Fibroblast of skin of scalp (primary cell): ENCODE measurements around the gene TUBE1.
"Not testable (repeated sequence)": the region's sequence is repeated elsewhere in the genome, so short reads cannot be mapped to it uniquely, and the experiment has no call there.

Source experiments
- DNase-seq: peaks from one replicate; pipeline ENCODE4 v3.0.0-alpha.2; 2013

Gene TUBE1

DNA sequence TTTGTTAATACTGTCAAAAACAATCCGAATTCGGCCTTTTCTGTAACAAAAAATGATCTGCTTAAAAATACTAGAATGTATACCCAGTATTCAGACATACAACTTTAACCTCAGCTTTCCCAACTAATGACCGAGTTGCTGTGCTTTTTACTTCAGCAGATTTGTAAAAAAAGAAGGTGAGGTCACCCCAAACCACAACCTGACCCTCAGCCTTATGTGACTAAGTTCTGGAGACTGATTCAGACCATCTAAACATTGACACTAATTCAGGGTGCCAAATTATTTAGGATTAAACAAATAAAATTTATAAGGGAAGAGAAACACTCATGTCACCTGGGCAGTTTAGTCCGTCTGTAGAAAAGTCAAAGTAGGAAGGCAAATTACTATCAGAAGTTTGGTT, 25.7 kb downstream of the TUBE1 start:
- no peak for DNase-seq

DNA sequence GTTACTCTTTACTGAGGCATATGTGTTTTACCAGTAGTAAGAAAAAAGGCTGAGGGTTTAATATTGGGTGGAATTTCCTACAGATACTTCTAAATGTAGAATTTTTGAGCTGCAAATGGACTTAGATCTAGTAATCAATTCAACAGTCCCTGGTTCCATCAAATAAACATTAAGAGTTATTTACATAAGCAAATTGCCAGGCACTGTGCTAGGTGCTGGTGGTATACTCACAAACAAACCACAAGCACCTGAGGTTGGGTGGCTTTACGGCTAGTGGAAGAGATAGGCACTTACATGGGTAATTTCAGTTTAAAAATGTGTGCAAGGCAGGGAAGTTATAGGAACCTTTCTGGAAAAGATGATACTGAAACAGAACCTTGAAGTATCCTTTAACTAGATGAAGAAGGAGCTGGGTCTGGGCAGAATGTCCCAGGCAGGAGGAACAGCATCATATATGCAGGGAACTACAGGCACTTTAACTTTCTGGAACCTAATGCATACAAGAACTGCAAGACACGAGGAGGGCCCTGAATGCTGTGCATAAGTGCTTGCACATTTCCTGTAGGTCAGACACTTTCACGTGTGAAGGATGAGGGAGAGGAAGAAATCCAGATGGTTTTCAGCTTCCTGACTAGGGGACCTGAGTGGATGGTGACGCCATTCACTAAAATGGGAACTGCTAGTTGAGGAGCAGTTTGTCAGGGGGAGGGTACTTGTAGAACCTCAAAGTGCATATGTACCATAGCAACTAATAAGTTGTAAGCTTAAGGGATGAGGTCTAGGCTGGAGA, 28.8 kb downstream of the TUBE1 start:
- DNase-seq: no peak

DNA sequence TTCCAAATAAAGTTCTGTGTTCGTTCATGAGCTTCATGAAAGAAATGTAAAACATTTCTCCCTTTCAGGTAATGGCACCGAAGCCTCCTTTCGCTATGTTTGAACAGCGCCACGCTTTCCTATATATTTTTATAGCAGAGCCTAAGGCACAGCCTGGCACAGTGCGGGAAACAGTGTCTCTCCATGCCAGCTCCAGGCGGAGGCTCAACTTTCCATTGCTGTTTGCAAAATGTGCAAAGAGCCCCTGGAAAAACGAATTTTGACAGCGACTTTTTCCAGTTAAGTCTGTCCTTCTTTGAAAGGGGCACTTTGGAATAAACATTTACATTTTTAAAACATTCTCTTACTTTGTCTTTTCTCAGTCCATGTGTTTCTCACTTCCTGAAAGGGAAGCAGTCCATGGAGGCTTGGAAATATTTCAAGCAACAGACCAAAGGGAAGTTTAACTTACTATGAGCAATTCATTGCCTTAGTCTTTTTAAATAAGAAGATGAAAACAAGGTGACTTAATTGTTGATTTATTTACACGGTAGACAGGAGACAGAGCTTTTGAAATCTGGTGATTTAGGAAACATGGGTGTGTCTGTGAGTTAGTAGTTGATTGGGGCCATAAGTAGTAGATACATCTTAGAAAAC, 32.6 kb downstream of the TUBE1 start:
- DNase-seq: no peak

DNA sequence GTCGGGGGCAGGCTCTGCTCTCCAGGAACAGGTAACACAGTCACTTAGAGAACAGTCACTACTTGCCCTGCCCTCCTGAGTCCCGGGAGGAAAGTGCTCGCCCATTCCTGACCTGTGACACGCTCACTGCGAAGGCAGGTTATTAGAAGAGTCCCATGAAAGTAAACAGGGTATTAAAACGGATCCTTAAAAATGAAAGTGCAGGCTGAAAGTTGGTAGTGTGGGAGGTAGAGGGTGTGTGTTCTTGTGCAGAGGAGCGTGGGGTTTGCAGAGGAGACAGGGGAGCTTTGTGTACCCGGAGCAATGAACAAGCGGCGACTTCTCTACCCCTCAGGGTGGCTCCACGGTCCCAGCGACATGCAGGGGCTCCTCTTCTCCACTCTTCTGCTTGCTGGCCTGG, 33.3 kb downstream of the TUBE1 start, which contains the start of gene CCN6:
Gene CCN6, plus strand, starts transcription at position 104 of the 400 bp plus-strand sequence. Its CDS starts 254 bp downstream, at position 358.
- no peak for DNase-seq

DNA sequence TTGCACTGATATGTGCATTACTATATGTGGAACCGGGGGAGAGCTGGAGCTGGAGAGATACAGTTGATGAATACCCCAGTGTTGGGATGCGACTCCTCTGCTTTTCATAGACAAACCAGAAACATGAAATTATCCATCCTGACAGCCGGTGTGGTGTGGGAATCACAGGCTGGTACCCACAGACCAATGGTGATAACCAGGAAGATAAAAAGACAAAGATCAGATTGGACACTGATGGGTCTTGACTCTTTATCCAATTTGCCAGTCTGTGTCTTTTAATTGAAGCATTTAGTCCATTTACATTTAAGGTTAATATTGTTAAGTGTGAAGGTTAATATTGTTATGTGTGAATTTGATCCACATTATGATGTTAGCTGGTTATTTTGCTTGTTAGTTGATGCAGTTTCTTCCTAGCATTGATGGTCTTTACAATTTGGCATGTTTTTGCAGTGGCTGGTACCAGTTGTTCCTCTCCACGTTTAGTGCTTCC, 36.0 kb downstream of the TUBE1 start:
- not testable (repeated sequence) for DNase-seq

DNA sequence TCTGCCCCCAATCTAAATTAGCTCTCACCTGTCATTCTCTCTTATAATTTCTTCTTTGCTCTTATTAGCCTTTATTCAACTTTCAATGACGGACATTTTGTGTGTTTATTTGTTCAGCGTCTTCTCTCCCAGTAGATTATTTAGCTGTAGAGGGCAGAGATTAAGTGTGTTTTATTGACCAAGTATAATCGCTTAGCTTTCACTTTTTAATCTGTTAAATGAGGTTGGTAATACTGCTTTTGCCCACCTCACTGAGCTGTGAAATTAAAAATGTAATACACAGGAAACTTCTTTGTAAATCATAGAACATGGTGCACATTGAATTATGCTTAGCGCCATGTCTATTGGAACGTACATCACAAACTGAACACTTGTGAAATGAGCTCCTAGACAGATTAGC, 36.9 kb downstream of the TUBE1 start:
- DNase-seq: no peak

DNA sequence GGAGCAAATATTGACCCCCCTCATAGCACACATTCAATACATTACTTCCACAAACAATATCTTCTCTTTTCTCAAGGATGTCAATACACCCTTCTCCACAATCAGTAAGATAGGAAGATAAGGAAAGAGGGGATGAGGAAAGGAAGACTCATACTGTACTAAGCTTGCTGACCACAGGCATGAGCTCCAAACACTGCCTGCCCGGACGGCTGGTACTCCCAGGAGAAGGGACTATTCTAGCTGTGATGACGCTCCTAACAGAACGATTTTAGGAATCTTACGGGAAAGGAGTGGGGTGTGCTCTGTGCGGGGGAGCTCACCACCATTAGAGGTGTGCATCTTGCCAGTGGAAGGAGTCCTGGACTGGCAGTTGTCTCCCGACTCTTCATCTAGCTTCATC, 37.3 kb downstream of the TUBE1 start:
- no peak for DNase-seq

DNA sequence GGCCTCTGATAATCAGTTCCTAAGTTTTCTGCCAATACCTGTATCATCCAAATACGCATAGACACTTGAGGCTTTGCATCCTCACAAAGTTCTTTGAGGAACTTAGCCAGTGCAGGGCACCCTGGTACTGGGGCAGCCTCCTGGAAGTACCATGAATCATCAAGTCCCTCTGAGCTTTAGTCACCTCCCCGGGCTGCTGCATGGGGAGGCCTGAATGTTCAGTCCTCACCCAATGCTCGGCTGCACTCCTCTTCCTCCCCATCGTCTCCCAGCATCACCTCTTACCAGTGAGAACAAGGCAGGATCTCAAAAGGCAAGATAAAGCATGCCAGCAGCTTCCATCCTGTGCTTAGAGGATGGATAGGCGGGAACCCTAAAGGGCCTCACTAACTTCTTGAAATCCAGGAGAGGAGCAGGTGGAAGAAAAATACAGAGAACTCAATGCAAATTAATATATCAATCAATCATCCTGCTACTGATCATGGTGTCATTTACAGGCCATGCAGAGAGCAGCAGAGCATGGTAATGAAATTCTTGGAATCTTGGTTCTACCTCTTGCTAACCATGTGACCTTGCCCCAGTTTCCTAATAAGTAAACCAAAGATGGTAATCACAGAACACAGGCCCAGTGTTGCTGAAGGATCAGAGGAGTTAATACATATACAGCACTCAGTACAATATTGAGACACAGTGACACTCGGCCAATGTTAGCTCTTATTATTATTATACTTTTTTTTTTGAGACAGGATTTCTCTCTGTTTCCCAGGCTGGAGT, 38.1 kb downstream of the TUBE1 start:
- no peak for DNase-seq

DNA sequence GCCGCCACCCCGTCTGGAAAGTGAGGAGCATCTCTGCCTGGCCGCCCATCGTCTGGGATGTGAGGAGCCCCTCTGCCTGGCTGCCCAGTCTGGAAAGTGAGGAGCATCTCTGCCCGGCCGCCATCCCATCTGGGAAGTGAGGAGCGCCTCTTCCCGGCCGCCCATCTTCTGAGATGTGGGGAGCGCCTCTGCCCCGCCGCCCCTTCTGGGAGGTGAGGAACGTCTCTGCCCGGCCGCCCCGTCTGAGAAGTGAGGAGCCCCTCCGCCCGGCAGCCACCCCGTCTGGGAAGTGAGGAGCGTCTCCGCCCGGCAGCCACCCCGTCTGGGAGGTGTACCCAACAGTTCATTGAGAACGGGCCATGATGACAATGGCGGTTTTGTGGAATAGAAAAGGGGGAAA, 39.8 kb downstream of the TUBE1 start:
- DNase-seq: not testable (repeated sequence)

DNA sequence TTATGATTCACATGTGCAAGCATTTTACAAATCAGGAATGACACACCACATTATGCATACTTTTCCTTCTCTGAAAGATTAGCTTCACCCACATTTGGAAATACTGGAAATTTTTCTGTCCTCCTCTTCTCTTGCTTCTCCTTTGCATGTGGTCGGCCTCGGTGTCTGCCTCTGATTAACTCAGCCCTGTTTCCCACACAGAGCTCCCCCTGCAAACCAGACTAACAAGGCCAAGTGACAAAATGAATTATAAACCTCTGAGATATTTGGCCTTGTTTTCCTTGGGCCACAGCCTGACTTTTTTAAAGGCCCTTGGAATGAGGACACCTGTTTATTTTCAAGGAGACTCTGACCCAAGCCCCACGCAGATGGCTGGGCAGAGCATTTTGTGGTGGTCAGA, 42.4 kb downstream of the TUBE1 start:
- DNase-seq: peak; percentile 99

DNA sequence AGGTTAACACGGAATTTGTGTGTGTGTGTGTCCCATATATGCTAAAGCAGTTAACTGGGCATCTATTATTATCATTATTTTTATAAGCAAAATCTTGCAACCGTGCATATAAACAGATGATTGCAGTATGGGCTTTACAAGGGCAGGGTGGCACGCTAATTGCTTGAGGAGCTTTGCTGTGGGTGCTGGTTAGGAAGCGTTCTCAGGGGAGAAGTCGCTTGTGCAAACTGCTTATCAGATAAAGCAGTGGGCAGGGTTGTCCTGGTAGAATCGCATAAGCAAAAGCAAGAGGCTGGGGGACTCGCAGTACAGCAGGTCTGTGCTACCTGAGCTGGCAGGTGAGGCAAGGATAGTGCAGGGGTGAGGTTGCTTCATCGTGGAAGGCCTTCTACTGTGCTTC, 43.1 kb downstream of the TUBE1 start:
- DNase-seq: no peak

DNA sequence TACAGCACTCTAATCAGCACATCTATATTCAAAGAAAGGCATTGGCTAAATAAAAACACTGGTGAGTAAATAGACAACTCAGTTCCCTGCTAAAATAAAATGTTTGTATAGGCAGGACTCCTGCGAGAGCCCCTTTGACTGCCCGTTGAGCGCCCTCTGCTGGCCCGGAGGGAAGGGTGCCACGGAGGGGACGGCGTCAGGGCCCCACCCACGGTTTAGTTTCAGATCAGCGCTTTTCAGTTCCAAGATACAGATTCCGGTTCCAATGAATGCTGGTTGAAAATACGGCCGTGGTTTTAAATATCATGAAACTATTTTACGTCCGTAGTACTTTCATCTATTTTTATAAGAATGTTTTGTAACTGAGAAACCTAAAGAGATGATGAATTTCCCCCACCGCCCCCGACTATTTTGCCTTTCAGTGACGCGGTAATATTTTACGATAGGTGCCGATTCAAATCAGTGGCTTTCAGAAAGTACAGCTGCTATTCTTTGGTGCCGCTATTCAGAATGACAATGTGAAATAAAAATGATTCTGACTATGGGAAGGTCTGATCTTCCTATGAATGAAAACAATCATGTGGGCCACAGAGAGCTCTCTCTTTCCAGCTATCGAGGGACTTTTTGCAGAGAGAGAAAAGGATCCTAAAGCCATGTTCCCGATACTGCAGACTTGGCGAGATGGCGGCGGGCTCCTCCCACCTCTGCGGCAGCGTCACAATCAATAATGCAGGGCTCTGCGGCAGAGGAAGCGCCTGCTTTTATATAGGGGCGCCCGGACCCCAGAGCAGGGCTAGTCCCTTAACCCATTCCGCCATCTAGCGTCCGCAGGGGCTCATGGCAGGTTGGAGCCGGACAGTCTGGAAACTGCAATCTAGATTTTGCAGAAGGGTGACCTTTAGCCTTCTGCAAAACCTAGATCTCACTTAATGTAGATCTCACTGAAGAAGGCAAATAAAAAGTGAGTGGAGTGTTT, 44.0 kb downstream of the TUBE1 start:
- DNase-seq: peak; percentile 95

DNA sequence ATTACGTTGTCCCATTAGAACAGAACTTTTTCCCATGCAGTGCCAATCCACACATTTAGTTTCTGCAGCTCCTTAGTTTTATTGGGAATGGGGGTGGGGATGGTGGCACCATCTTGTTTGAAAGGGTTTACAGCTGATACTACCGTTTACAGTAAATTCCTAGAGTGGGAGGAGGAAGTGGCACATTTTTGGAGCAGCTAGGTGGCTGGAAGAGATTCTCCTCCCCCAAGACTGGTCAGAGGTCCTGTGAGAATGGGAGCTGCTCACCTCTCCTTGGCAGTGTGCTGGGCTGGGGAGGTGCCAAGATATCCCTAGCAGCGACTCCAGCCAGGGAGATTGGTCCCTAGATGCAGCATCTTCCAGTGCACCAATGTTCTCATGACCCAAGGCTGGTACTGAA, 45.7 kb downstream of the TUBE1 start:
- no peak for DNase-seq

DNA sequence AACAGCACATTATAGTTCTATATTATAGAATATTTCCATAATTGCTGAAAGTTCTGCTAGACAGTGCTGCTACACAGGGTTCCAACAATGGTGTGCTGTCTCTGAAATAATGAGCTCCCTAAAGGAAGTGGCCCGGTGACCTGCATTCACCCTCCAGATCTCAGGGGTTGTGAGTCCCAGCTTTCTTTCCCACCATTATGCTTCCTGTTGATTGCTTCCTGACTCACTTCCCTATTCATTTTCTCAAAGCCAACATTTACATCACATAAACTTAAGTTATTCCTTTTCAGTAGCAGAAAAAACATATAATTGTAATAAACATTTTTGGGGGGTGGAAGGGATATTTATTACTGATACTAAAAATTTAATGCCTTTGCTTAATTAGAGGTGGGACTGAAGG, 46.3 kb downstream of the TUBE1 start:
- no peak for DNase-seq

DNA sequence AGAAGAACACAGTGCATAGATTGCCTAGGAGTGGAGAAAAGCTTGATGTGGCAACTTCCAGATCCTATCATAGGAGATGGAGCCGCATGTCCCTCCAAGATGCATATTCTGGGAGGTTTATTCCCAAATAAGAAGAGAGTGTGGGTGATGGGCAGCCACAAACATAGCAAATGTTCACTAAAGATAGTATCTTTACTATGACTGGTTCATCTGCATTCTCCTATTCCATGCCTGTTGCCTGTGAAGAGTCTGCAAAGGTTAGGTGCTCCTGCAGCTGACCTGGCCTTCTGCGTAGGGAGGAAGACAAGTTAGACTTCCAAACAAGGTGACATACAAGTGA, 47.9 kb downstream of the TUBE1 start:
- no peak for DNase-seq

DNA sequence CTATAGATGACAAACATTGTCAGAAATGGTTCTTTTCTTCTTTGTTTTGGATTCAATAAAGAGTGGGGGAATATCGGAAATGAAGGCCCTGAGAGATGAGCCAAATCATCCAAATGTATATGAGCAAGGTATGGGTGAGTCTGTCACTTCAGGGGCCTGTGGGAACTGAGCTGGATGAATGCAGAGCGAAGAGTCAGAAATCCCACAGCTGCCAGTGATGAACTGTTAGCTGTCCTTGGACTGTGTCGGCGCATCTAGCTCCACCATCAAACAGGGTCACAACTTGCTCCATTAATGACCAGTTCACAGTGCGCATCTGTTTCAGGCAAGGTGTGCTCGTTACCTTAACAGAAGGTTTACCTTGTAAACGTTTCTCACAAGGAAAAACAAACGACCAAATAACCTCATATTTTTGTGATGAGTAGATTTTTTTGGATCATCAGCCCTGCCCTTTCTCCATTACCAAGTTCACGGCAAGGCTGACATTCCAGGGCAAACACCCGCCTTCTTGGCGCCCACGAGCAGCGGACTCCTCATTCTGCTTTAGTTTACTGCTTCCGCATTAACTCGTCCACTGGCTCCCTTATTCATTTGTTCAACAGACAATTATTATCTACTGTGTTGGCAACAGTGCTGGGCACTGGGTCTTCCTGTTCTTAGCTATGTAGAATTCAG, 48.4 kb downstream of the TUBE1 start:
- DNase-seq: no peak

DNA sequence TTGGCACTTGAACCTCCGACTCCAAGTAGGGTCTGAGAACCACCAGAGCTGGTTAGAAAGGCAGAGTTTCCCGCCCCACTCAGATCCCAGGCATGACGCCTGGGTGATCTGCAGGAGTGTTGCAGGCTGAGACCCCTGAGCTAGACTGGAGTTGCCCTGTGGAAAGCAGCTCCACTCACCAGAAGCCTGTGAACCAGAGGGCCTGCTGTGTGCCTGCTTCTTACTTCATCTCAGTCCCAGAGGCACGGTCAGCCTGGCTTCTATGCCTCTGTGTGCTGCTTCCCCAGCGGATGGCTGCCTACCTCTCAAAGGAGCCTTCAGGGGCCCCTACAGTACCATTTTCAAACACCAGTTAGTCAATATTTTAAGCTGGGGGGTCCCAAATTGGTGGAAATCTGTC, 49.0 kb downstream of the TUBE1 start:
- peak; percentile 27 for DNase-seq

DNA sequence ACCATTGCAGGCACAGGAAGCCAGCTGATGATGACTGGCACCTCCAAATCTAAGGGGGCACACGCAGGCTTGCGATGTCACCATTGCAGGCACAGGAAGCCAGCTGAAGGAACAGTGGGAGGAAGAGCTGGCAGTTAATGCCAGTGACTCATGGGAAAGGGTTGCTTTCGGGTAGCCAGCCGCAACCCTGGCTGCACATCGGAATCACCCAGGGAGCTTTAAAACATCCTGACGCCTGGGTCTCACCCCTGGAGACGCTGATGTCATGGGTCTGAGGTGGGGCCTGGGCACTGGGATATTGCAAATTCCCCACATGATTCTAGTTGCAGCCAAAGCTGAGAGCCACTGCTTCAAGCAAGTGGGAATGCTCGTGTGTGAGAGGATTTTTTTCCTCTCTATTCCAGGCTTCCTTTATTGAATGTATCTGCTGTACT, 49.5 kb downstream of the TUBE1 start:
- peak; percentile 97 for DNase-seq

DNA sequence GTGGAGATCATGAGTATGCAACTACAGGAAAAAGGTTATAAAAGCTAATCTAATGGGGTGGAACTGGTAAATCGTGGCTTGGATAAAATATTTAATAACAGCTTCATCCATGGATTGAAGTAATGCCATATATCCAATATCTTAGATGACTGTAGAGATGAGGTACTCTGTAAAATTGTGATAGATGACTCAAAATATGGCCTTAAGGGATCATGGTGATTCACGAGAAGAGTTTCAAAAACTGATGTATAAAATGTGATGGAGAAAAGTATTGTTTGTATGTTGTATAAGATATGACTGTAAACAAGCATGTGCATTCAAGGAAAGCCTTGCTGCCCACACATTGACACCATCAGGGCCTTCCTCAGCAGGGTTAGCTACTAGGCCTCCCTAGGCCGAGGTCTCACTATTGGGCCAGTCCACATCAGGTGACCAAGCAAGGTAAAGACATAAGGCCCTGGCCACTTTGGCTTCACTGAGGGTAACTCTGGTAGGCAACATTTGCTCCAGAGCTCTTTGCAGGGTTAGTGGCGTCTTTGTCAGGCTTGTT, 51.1 kb downstream of the TUBE1 start:
- DNase-seq: no peak

DNA sequence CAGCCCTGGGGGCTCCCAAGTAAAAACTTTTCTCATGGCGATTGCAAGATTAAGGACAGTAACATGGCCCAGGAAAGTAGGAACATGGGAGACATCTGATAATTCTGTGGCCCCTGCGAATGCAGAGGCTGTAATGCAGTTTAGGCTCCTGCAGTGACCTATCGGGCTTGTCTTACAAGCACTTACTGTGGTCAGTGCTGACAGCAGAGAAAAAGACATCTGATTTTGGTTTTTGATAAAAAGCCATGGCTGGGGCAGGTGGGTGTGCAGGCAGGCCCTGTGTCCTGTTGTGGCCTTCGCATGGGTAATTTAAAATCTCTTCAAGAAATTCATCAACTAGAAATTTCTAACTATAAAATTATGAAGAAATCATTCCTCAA, 52.7 kb downstream of the TUBE1 start:
- no peak for DNase-seq
